ENCODE measurements around the gene AFAP1L2.

DNA sequence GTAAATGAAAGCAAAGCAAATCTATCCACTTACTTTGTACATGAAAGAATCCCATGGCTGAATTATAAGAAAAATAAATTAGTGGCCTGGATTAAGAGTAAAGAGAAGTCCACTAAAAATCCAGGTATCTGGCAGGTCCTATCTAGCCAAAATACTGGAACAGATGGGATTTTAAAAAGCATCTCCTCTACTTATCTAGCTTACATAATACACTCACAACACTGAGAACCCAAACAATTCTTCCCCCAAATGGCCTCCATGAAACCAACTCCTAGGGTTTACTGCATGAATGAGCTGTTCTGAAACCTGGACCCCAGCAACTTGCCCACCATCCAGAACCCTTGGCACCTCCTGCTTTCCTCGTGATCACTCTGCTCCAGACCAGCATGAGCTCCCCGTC, 61.3 kb downstream of the AFAP1L2 start:
- TF ChIP-seq POLR2A (IDR thresholded peaks at IDR 0.05) (no peak), CTCF (IDR thresholded peaks at IDR 0.05) (no peak)

All from Peyer's patch (tissue), 4 donors.